ENCODE measurements around the gene VWA5A. TPM values are rescaled to one million over a fixed set of nuclear protein-coding genes. Genes with fewer than 3 reads are reported as not detected.

Gene VWA5A
- total and polyA plus RNA-seq, 2 of the 13 experiments (the other 11 are each of a cell fraction or from before 2014, with no cell fraction given): 1.3 to 1.8 TPM

DNA sequence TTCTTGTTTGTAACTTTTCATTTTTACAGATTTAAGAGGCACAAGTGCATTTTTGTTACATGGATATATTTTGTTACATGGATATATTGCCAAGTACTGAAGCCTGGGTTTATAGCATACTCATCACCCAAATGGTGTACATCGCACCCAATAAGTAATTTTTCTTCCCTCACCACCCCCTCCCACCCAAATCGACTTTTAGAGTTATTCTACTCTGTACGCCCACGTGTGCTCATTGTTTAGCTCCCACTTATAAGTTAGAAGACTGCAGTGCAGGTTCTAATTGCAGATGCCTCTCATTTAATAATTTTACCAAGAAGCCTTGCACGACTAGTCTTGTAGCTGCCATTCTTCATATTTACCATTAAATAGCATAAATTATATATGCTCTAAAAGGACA lies 20.5 kb upstream of the VWA5A start (continued):
- TF ChIP-seq, protein P1, sequence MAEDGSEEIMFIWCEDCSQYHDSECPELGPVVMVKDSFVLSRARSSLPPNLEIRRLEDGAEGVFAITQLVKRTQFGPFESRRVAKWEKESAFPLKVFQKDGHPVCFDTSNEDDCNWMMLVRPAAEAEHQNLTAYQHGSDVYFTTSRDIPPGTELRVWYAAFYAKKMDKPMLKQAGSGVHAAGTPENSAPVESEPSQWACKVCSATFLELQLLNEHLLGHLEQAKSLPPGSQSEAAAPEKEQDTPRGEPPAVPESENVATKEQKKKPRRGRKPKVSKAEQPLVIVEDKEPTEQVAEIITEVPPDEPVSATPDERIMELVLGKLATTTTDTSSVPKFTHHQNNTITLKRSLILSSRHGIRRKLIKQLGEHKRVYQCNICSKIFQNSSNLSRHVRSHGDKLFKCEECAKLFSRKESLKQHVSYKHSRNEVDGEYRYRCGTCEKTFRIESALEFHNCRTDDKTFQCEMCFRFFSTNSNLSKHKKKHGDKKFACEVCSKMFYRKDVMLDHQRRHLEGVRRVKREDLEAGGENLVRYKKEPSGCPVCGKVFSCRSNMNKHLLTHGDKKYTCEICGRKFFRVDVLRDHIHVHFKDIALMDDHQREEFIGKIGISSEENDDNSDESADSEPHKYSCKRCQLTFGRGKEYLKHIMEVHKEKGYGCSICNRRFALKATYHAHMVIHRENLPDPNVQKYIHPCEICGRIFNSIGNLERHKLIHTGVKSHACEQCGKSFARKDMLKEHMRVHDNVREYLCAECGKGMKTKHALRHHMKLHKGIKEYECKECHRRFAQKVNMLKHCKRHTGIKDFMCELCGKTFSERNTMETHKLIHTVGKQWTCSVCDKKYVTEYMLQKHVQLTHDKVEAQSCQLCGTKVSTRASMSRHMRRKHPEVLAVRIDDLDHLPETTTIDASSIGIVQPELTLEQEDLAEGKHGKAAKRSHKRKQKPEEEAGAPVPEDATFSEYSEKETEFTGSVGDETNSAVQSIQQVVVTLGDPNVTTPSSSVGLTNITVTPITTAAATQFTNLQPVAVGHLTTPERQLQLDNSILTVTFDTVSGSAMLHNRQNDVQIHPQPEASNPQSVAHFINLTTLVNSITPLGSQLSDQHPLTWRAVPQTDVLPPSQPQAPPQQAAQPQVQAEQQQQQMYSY (CRISPR knock-in tag; IDR thresholded peaks at IDR 0.05): no peak
- TF ChIP-seq SOX13 (IDR thresholded peaks at IDR 0.05): no peak
- TF ChIP-seq SOX13 (CRISPR knock-in tag; conservative IDR thresholded peaks at IDR 0.05 in 1 of 2, IDR thresholded peaks at IDR 0.05 in 1 of 2): no peak
- no peak for TF ChIP-seq CREM (IDR thresholded peaks at IDR 0.05)
- TF ChIP-seq CREM (CRISPR knock-in tag; IDR thresholded peaks at IDR 0.05): no peak
- TF ChIP-seq RBFOX2 (IDR thresholded peaks at IDR 0.05; ENCODE audit: low read depth, low read length): no peak
- no peak for TF ChIP-seq GFI1 (CRISPR knock-in tag; IDR thresholded peaks at IDR 0.05; ENCODE audit: borderline replicate concordance)
- no peak for TF ChIP-seq ZSCAN22 (CRISPR knock-in tag; IDR thresholded peaks at IDR 0.05)
- TF ChIP-seq, protein P2, sequence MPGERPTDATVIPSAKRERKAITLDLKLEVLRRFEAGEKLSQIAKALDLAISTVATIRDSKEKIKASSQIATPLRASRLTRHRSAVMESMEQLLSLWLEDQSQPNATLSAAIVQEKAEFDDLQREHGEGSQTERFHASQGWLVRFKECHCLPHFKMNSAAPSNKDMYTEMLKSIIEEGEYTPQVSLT (CRISPR knock-in tag; IDR thresholded peaks at IDR 0.05; ENCODE audit: borderline replicate concordance, low read depth): no peak
- no peak for TF ChIP-seq KMT2A (CRISPR knock-in tag; IDR thresholded peaks at IDR 0.05)
- TF ChIP-seq, protein P3, sequence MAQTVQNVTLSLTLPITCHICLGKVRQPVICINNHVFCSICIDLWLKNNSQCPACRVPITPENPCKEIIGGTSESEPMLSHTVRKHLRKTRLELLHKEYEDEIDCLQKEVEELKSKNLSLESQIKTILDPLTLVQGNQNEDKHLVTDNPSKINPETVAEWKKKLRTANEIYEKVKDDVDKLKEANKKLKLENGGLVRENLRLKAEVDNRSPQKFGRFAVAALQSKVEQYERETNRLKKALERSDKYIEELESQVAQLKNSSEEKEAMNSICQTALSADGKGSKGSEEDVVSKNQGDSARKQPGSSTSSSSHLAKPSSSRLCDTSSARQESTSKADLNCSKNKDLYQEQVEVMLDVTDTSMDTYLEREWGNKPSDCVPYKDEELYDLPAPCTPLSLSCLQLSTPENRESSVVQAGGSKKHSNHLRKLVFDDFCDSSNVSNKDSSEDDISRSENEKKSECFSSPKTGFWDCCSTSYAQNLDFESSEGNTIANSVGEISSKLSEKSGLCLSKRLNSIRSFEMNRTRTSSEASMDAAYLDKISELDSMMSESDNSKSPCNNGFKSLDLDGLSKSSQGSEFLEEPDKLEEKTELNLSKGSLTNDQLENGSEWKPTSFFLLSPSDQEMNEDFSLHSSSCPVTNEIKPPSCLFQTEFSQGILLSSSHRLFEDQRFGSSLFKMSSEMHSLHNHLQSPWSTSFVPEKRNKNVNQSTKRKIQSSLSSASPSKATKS (CRISPR knock-in tag; IDR thresholded peaks at IDR 0.05): no peak

All from HepG2 (cell line).